Activated CD4-positive, alpha-beta T cell treated with anti-CD3 and anti-CD28 coated beads, Interleukin-2, amount 50 U/mL, for 16 hours (primary cell): ENCODE results near the gene TRH.
"Not testable (repeated sequence)": the region's sequence is repeated elsewhere in the genome, so short reads cannot be mapped to it uniquely, and the experiment has no call there.

Experiments
- DNase-seq: peaks from one replicate; pipeline ENCODE4 v3.0.0-alpha.2; 2020

TRH gene

DNA sequence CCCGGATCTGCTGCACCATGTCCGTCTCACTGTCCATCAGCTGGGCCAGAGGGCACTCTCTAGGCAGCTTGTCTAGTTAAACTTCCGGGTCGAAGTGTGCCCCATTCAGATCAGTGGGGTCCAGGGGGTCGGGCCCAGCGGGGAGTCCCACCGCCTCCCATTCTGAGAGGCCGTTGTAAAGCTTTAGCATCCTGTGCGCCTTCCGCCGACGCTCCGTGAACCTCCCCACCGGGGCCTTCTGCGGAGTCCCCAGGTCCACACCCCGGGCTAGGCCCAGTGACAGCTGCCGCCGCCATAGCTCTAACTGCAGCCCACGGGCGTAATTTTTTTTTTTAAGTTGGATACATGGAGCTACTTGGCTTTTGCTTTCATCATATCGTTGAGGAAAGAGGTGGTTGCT lies 38.7 kb downstream of the TRH start:
- DNase-seq: not testable (repeated sequence)

DNA sequence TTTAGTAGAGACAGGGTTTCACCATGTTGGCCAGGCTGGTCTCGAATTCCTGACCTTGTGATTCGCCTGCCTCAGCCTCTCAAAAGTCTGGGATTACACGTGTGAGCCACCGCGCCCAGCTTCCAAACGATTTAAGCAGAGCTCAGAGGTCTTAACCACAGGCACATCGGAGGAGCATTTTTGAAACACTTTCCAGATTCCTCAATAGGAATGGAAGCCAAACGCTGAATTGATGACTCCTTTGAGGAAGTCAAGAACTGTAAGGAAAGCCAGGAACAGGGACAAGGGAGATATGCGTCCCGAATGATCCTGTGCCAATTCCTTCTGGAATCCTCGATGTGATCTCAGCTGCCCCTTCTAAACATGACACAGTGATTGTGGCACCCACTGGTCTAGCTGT lies 40.0 kb downstream of the TRH start:
- DNase-seq: no peak

- not testable (repeated sequence) for DNase-seq
Measured at GRCh38 chr3:130017661-130018060, 43.1 kb downstream of the TRH start.

DNA sequence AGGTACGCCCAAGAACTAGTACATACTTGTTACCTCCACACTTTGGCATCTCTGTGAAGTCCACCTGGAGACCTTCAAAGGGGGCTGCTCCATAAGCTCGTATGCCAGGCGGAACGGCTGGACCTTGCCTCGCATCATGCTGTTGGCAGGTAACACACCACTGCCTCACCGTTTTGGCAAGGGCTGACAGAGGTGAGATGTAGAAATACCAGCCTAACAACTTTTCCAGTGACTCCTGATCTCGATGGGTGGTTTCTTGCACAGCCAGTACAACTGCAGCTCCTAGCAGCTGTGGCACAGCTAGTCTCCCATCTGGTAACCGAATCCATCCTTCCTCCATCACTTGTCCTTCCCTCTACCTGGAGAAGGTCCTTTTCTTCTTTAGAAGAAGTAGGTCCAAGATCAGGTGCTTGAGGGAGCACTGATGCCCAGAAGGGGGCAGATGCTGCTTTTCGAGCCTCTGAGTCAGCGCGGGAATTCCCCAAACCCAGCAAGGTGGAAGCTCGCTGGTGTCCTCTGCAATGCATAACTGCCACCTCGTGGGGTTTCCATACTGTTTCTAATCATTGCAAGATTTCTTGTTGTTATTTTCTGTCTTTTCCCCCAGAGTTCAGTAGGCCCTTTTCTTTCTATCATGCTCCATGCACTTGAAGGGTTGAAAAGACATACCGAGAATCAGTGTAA lies 51.8 kb downstream of the TRH start:
- DNase-seq: peak; percentile 47

DNA sequence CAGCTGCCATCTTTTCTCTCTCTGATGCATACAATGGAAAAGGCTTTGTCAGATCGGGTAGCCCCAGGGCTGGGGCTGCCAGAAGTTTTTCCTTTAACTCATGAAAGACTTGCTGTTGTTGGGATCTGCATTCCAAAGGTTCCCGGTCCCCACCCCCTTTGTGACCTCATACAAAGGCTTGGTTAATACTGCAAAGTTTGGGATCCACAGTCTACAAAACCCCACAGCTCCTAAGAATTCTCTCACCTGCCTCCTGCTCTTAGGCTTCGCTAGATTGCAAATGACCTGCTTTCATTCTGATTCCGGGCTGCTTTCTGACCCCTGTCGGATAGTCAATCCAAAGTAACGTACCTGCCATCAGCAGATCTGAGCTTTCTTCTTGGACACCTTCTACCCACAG lies 52.9 kb downstream of the TRH start:
- not testable (repeated sequence) for DNase-seq
